ENCODE data around the gene LMCD1. TPM values are rescaled to one million over a fixed set of nuclear protein-coding genes. Genes with fewer than 3 reads are reported as not detected.

The LMCD1 gene
- total and polyA plus RNA-seq, 2 experiments from 2014 or later, result 21.8 to 35.3 TPM

- no peak for ATAC-seq
- no peaks in the 10 kb centered on the region for H4K20me1 ChIP-seq (replicated peaks; ENCODE audit: insufficient read depth)
- no peak overlapping the region for H3K27ac ChIP-seq (ENCODE audit: low read depth)
- H3K27me3 ChIP-seq (ENCODE audit: insufficient read depth), result no peaks in the 10 kb centered on the region
- no peaks in the 10 kb centered on the region for H3K79me2 ChIP-seq (replicated peaks; ENCODE audit: insufficient read depth)
- peaks cover 11% of the 10 kb centered on the region; the same call in 2 of the 3 replicates for H3K36me3 Mint-ChIP-seq (ENCODE audit: low read depth)
- H3K4me3 ChIP-seq, result no peak overlapping the region
- no peak overlapping the region for H3K27ac Mint-ChIP-seq
- no peak overlapping the region for H2AFZ ChIP-seq
- DNase-seq (ENCODE audit: low spot score), result no peak
- peaks cover 2% of the 10 kb centered on the region for H3K27me3 Mint-ChIP-seq (ENCODE audit: insufficient read depth, low read depth, poor library complexity)
- H3K36me3 ChIP-seq (ENCODE audit: insufficient read depth), result no peaks in the 10 kb centered on the region
- H3F3A ChIP-seq (replicated peaks; ENCODE audit: low read depth), result no peaks in the 10 kb centered on the region
- no peaks in the 10 kb centered on the region; the same call in 1 of the 2 replicates for H3K9me2 ChIP-seq (ENCODE audit: insufficient read depth)
- no peak overlapping the region for H3K4me2 ChIP-seq
- H3K9me3 Mint-ChIP-seq, result peaks cover 6% of the 10 kb centered on the region; the same call in 1 of the 3 replicates
- H3K4me1 Mint-ChIP-seq, result peaks cover 8% of the 10 kb centered on the region
- TF ChIP-seq NANOG (IDR thresholded peaks at IDR 0.05; ENCODE audit: borderline replicate concordance), result no peak
- TF ChIP-seq ZNF331 (CRISPR knock-in tag; IDR thresholded peaks at IDR 0.05; ENCODE audit: low read depth), result no peak
- no peak for TF ChIP-seq REST (IDR thresholded peaks at IDR 0.05; ENCODE audit: unreplicated experiment)
- no peak for TF ChIP-seq STAT1 (IDR thresholded peaks at IDR 0.05; ENCODE audit: unreplicated experiment)
- no peak for TF ChIP-seq ZNF114 (CRISPR knock-in tag; IDR thresholded peaks at IDR 0.05)
- no peak for TF ChIP-seq JUNB (IDR thresholded peaks at IDR 0.05; ENCODE audit: unreplicated experiment)
- no peak for TF ChIP-seq CTCF (conservative IDR thresholded peaks at IDR 0.05; ENCODE audit: low read depth in 2 of 2)
- no peak for TF ChIP-seq ETS1 (IDR thresholded peaks at IDR 0.05)
- no peak for TF ChIP-seq CREB1 (CRISPR knock-in tag; IDR thresholded peaks at IDR 0.05; ENCODE audit: low read depth)
- TF ChIP-seq EZH2 (IDR thresholded peaks at IDR 0.05; ENCODE audit: low read depth, unreplicated experiment), result no peak
- no peak for TF ChIP-seq EZH2phosphoT487 (IDR thresholded peaks at IDR 0.05; ENCODE audit: unreplicated experiment)
- TF ChIP-seq ZNF462 (CRISPR knock-in tag; IDR thresholded peaks at IDR 0.05), result no peak
- H3K4me1 ChIP-seq (ENCODE audit: insufficient read depth), result peaks cover 8% of the 10 kb centered on the region; the same call in 1 of the 2 replicates
- H3K4me3 Mint-ChIP-seq, result no peak overlapping the region
These were observed 105.1 kb downstream of the LMCD1 start for GRCh38 chr3:8606701-8607231.

Measured in GM23338 (cell line).